ENCODE data around the gene LRRC23. TPM values are rescaled to one million over a fixed set of nuclear protein-coding genes. Genes with fewer than 3 reads are reported as not detected.

LRRC23 gene
- total and polyA plus RNA-seq, 9 of the 15 experiments (the other 6 are each of a cell fraction or from before 2014, with no cell fraction given), result 2.2 to 7.0 (median 3.0) TPM

DNA sequence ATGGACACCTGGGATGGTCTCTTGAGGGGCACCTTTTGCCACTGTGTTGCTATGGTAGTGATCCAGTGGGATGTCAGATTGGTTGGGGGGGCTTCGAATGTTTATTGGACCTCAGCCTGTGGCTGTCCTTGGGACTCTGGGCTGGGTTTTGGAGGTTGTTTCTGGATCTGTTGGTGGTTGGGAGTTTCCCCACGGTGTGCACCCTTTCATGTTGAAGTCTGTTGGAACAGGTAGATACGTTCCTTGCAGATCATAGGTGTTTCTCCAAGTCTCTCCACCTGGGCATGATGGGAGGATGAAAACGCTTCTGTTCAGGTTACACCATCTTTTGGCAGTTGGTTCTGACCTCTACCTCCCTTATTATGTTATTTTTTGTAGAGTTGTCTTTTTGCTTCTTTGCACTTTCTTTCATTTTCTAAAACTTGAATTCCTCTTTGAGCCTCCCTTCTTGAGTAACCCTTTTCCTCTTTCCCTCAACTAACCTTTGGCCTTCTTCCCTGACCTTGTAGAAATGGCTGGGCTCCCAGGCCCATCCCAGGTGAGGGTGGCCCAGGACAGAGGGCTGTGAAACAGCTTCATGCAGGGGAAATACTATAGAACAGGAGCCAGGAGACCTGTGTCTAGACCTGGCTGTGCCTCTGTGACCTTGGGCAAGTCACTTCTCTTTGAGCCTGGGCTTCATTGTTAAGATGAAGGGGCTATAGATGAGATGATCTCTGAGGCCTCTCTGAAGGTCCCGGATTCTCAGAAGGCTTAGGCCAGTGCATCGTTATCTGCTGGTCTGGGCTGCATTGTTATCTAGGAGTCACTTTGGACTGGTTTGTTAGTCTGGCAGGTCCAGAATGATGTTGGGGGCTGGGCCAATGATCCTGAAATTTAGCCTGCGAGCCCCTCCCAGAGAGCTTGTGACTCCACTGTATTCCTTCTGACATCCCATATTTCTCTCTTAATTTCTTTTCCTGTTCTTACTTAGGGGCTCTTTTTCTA is 25.1 kb downstream of the LRRC23 start (continued):
- TF ChIP-seq, protein P1, sequence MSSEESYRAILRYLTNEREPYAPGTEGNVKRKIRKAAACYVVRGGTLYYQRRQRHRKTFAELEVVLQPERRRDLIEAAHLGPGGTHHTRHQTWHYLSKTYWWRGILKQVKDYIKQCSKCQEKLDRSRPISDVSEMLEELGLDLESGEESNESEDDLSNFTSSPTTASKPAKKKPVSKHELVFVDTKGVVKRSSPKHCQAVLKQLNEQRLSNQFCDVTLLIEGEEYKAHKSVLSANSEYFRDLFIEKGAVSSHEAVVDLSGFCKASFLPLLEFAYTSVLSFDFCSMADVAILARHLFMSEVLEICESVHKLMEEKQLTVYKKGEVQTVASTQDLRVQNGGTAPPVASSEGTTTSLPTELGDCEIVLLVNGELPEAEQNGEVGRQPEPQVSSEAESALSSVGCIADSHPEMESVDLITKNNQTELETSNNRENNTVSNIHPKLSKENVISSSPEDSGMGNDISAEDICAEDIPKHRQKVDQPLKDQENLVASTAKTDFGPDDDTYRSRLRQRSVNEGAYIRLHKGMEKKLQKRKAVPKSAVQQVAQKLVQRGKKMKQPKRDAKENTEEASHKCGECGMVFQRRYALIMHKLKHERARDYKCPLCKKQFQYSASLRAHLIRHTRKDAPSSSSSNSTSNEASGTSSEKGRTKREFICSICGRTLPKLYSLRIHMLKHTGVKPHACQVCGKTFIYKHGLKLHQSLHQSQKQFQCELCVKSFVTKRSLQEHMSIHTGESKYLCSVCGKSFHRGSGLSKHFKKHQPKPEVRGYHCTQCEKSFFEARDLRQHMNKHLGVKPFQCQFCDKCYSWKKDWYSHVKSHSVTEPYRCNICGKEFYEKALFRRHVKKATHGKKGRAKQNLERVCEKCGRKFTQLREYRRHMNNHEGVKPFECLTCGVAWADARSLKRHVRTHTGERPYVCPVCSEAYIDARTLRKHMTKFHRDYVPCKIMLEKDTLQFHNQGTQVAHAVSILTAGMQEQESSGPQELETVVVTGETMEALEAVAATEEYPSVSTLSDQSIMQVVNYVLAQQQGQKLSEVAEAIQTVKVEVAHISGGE (CRISPR knock-in tag; IDR thresholded peaks at IDR 0.05), result no peak
- TF ChIP-seq RBM14 (IDR thresholded peaks at IDR 0.05; ENCODE audit: borderline replicate concordance, insufficient read depth, low read depth, low read length) (no peak), NCOA1 (IDR thresholded peaks at IDR 0.05; ENCODE audit: low read depth) (no peak), KDM1A (IDR thresholded peaks at IDR 0.05) (peak in 1 of 2 experiments; percentile 51; a peak in 2 of 4 replicates), NFE2L1 (tag; IDR thresholded peaks at IDR 0.05; ENCODE audit: borderline replicate concordance, low read depth) (no peak), ZNF143 (CRISPR knock-in tag; IDR thresholded peaks at IDR 0.05) (no peak), COPS2 (conservative IDR thresholded peaks at IDR 0.05) (no peak), HDGF (IDR thresholded peaks at IDR 0.05) (no peak), ZNF239 (CRISPR knock-in tag; IDR thresholded peaks at IDR 0.05) (no peak), HMG20A (CRISPR knock-in tag; conservative IDR thresholded peaks at IDR 0.05) (no peak), KHSRP (IDR thresholded peaks at IDR 0.05) (no peak), ZNF764 (CRISPR knock-in tag; IDR thresholded peaks at IDR 0.05; ENCODE audit: low read depth) (no peak), SRSF3 (IDR thresholded peaks at IDR 0.05; ENCODE audit: insufficient read depth, low read length) (no peak), HNRNPLL (IDR thresholded peaks at IDR 0.05; ENCODE audit: low read depth, low read length, poor library complexity, severe bottlenecking) (no peak), GATAD2A (IDR thresholded peaks at IDR 0.05) (no peak), ZNF696 (CRISPR knock-in tag; conservative IDR thresholded peaks at IDR 0.05) (no peak), TBP (optimal IDR thresholded peaks at IDR 0.05; ENCODE audit: low read depth, low read length) (no peak)
- TF ChIP-seq, protein P2, sequence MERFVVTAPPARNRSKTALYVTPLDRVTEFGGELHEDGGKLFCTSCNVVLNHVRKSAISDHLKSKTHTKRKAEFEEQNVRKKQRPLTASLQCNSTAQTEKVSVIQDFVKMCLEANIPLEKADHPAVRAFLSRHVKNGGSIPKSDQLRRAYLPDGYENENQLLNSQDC (CRISPR knock-in tag; IDR thresholded peaks at IDR 0.05), result no peak
- TF ChIP-seq, protein P3, sequence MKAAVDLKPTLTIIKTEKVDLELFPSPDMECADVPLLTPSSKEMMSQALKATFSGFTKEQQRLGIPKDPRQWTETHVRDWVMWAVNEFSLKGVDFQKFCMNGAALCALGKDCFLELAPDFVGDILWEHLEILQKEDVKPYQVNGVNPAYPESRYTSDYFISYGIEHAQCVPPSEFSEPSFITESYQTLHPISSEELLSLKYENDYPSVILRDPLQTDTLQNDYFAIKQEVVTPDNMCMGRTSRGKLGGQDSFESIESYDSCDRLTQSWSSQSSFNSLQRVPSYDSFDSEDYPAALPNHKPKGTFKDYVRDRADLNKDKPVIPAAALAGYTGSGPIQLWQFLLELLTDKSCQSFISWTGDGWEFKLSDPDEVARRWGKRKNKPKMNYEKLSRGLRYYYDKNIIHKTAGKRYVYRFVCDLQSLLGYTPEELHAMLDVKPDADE (conservative IDR thresholded peaks at IDR 0.05; ENCODE audit: control insufficient read depth, low read depth, low read length), result no peak
- TF ChIP-seq, protein P4, sequence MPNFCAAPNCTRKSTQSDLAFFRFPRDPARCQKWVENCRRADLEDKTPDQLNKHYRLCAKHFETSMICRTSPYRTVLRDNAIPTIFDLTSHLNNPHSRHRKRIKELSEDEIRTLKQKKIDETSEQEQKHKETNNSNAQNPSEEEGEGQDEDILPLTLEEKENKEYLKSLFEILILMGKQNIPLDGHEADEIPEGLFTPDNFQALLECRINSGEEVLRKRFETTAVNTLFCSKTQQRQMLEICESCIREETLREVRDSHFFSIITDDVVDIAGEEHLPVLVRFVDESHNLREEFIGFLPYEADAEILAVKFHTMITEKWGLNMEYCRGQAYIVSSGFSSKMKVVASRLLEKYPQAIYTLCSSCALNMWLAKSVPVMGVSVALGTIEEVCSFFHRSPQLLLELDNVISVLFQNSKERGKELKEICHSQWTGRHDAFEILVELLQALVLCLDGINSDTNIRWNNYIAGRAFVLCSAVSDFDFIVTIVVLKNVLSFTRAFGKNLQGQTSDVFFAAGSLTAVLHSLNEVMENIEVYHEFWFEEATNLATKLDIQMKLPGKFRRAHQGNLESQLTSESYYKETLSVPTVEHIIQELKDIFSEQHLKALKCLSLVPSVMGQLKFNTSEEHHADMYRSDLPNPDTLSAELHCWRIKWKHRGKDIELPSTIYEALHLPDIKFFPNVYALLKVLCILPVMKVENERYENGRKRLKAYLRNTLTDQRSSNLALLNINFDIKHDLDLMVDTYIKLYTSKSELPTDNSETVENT (CRISPR knock-in tag; IDR thresholded peaks at IDR 0.05), result no peak
